ENCODE data around the gene SLC12A5. TPM values are rescaled to one million over a fixed set of nuclear protein-coding genes. Genes with fewer than 3 reads are reported as not detected.

Gene SLC12A5
- total and polyA plus RNA-seq, 9 of the 15 experiments (the other 6 are each of a cell fraction or from before 2014, with no cell fraction given): 0.36 to 7.5 (median 2.1) TPM

DNA sequence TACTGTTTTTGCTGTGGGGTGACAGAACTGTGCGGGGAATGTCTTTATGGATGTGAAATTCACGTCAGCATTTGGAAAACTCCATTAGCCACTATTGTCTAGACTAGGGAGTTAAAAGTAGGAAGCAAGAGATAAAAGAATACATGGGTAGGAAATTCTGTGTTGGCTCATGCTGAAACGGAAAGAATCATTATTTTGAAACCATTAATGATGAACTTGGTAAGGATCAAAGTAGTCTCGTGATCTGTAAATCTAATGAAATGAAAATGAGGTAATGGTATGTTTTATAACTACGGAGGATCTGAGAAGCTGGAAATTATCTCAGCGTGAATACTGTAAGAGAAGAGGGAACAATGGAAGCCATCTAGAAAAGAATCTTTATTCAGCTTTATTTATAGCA, 78.0 kb downstream of the SLC12A5 start (continued):
- TF ChIP-seq, protein P1, sequence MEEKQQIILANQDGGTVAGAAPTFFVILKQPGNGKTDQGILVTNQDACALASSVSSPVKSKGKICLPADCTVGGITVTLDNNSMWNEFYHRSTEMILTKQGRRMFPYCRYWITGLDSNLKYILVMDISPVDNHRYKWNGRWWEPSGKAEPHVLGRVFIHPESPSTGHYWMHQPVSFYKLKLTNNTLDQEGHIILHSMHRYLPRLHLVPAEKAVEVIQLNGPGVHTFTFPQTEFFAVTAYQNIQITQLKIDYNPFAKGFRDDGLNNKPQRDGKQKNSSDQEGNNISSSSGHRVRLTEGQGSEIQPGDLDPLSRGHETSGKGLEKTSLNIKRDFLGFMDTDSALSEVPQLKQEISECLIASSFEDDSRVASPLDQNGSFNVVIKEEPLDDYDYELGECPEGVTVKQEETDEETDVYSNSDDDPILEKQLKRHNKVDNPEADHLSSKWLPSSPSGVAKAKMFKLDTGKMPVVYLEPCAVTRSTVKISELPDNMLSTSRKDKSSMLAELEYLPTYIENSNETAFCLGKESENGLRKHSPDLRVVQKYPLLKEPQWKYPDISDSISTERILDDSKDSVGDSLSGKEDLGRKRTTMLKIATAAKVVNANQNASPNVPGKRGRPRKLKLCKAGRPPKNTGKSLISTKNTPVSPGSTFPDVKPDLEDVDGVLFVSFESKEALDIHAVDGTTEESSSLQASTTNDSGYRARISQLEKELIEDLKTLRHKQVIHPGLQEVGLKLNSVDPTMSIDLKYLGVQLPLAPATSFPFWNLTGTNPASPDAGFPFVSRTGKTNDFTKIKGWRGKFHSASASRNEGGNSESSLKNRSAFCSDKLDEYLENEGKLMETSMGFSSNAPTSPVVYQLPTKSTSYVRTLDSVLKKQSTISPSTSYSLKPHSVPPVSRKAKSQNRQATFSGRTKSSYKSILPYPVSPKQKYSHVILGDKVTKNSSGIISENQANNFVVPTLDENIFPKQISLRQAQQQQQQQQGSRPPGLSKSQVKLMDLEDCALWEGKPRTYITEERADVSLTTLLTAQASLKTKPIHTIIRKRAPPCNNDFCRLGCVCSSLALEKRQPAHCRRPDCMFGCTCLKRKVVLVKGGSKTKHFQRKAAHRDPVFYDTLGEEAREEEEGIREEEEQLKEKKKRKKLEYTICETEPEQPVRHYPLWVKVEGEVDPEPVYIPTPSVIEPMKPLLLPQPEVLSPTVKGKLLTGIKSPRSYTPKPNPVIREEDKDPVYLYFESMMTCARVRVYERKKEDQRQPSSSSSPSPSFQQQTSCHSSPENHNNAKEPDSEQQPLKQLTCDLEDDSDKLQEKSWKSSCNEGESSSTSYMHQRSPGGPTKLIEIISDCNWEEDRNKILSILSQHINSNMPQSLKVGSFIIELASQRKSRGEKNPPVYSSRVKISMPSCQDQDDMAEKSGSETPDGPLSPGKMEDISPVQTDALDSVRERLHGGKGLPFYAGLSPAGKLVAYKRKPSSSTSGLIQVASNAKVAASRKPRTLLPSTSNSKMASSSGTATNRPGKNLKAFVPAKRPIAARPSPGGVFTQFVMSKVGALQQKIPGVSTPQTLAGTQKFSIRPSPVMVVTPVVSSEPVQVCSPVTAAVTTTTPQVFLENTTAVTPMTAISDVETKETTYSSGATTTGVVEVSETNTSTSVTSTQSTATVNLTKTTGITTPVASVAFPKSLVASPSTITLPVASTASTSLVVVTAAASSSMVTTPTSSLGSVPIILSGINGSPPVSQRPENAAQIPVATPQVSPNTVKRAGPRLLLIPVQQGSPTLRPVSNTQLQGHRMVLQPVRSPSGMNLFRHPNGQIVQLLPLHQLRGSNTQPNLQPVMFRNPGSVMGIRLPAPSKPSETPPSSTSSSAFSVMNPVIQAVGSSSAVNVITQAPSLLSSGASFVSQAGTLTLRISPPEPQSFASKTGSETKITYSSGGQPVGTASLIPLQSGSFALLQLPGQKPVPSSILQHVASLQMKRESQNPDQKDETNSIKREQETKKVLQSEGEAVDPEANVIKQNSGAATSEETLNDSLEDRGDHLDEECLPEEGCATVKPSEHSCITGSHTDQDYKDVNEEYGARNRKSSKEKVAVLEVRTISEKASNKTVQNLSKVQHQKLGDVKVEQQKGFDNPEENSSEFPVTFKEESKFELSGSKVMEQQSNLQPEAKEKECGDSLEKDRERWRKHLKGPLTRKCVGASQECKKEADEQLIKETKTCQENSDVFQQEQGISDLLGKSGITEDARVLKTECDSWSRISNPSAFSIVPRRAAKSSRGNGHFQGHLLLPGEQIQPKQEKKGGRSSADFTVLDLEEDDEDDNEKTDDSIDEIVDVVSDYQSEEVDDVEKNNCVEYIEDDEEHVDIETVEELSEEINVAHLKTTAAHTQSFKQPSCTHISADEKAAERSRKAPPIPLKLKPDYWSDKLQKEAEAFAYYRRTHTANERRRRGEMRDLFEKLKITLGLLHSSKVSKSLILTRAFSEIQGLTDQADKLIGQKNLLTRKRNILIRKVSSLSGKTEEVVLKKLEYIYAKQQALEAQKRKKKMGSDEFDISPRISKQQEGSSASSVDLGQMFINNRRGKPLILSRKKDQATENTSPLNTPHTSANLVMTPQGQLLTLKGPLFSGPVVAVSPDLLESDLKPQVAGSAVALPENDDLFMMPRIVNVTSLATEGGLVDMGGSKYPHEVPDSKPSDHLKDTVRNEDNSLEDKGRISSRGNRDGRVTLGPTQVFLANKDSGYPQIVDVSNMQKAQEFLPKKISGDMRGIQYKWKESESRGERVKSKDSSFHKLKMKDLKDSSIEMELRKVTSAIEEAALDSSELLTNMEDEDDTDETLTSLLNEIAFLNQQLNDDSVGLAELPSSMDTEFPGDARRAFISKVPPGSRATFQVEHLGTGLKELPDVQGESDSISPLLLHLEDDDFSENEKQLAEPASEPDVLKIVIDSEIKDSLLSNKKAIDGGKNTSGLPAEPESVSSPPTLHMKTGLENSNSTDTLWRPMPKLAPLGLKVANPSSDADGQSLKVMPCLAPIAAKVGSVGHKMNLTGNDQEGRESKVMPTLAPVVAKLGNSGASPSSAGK (IDR thresholded peaks at IDR 0.05): no peak
- TF ChIP-seq ZNF444 (CRISPR knock-in tag; IDR thresholded peaks at IDR 0.05) (no peak), RBBP5 (IDR thresholded peaks at IDR 0.05; ENCODE audit: borderline replicate concordance, insufficient read depth, low read length, poor library complexity, severe bottlenecking) (no peak), KDM1A (IDR thresholded peaks at IDR 0.05) (no peak), RBM15 (IDR thresholded peaks at IDR 0.05; ENCODE audit: insufficient read depth, low read length) (no peak), ZNF589 (CRISPR knock-in tag; IDR thresholded peaks at IDR 0.05; ENCODE audit: low read depth) (no peak), SRSF3 (IDR thresholded peaks at IDR 0.05; ENCODE audit: insufficient read depth, low read length) (no peak)
- TF ChIP-seq, protein P2, sequence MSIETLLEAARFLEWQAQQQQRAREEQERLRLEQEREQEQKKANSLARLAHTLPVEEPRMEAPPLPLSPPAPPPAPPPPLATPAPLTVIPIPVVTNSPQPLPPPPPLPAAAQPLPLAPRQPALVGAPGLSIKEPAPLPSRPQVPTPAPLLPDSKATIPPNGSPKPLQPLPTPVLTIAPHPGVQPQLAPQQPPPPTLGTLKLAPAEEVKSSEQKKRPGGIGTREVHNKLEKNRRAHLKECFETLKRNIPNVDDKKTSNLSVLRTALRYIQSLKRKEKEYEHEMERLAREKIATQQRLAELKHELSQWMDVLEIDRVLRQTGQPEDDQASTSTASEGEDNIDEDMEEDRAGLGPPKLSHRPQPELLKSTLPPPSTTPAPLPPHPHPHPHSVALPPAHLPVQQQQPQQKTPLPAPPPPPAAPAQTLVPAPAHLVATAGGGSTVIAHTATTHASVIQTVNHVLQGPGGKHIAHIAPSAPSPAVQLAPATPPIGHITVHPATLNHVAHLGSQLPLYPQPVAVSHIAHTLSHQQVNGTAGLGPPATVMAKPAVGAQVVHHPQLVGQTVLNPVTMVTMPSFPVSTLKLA (conservative IDR thresholded peaks at IDR 0.05): no peak

Data from K562 (cell line).